GM18498 (cell line): Measurements from ENCODE around the gene FDX1.

Source experiments
- ATAC-seq: cut with Tn5 transposase; IDR thresholded peaks from one replicate; pipeline ENCODE4 v1.9.1; 2021; ENCODE audit warnings: mild to moderate bottlenecking, moderate library complexity; ENCODE audit not compliant: unreplicated experiment

FDX1 gene

DNA sequence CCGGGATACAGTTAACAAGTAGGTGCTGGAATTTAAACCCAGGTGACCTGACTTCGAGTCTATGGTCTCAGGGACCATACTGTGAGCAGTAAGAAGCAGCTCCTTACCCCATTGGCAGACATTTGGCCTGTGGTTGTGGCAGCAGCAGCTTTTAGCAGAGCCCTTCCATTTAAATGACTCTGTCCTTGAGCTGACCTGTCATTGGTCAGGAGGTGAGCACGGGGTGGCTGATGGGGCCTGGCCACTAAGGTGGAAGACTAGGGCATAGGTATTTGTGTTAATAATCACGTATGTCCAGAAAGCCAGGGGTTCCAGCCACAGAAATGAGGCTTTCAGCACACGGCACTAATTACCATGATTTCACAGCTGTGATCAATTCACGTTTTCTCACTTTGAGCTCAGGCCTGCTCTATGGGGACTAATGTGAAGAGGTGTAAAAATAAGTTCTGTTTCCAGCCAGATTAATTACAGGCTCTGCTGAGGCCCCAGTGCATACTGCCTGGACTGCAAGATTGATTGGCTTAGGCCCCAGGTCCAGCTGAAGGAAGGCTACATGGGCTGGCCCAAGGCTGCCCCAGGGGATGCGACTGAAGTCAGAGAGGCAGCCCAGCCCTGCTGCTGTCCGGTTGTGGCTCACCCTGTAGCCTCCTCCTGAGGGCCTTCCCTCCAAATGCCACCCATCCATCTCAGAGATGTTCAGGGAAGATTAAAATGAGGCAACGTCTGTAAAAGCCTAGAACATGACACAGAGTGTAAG, 76.0 kb downstream of the FDX1 start:
- ATAC-seq = no peak

DNA sequence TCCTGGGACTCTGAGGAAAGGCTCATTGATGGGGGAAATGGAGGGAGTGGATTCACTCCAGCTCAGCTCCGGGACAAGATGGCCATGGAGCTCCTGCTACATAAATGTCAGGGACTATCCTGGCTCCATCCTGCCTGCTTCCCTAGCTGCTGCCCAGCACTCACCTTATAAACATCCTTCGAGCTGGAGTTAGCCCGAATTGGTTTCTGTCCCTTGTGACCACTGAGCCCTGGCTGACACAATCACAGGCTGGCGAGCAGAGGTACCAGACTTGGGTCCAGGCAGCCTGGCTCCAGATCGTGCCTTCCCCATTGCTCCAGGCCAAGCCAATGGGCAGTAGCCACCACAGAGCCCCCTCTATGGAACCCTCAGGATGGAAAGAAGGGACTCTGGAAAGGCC, 77.6 kb downstream of the FDX1 start:
- ATAC-seq = no peak

DNA sequence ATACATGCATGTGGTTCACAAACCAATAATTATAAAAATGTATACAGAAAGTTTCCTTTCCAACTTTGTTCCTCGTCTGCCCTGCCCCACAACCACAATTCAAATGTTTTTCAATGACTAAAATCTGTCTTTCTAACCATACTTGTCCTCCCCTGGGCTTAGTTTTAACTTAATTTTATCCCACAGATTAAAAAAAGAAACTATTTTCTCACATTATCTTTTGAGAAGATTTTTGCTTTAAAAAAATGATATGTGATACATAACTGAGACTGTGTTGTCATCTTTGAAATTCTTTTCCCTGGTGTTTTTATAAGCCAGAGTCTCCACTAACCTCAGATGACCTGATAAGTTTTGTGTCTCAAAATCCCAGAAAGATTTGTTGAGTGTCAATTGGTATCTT, 79.0 kb downstream of the FDX1 start:
- no peak for ATAC-seq

DNA sequence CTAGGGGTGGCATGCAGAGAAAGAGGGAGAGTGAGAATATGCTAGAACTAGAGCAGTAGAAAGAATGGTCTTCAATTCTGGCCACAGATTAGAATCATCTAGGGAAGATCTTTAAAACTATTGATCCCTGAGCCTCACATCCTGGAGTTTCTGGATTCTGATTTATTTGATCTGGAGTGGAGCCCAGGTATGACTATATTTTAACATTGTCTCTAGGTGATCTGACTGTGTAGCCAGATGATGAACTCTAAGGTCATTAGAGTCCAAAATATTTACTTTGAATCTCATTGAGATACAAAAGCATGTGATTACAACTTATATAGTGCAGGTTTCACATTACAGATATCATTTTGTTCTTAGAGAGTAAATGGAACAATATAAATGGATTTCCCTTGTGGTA, 79.7 kb downstream of the FDX1 start:
- no peak for ATAC-seq

DNA sequence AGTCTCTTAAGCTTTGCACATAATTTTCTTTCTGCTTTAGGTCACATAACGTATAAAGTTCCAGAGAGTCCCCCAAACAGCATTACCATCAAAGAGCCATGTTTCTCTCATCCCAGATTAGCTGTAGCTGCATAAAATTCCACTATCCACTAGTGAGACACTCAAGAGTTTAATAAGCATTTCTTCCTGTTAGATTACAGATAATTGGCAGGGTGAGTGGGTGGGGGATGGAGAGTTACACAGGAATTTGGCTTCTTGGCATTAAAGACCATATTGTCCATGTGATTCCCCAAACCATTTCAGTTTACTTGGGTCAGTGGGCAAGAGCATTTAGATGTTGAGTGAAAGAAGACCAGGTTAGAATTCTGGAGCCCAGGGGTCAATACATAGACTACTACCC, 82.3 kb downstream of the FDX1 start:
- ATAC-seq = no peak

DNA sequence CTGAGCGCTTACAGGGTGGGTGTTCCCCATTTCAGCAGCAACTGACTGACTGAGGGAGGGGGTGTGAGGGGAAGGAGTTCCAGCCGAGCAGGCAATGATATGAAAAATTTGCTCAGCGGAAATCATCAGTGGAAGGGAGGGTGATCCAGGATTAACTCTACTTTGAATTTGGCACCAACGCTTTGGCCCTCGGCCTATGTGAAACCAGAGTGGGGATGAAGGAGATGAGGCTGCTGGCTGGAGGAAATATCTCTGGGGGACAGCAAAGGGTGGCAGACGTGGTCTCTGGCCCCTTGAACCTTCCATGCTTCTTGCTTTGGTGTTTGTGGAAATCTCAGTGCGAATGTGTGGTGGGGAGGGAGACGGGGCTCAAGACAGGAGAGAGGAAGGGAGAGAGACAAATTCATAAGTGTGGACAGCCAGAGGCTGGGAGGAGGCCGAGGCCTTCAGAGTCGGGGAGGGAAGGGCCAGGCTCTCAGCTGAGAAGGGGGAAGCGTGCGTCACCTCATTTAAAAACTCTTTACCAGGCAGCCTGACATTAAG, 83.6 kb downstream of the FDX1 start:
- ATAC-seq = no peak

DNA sequence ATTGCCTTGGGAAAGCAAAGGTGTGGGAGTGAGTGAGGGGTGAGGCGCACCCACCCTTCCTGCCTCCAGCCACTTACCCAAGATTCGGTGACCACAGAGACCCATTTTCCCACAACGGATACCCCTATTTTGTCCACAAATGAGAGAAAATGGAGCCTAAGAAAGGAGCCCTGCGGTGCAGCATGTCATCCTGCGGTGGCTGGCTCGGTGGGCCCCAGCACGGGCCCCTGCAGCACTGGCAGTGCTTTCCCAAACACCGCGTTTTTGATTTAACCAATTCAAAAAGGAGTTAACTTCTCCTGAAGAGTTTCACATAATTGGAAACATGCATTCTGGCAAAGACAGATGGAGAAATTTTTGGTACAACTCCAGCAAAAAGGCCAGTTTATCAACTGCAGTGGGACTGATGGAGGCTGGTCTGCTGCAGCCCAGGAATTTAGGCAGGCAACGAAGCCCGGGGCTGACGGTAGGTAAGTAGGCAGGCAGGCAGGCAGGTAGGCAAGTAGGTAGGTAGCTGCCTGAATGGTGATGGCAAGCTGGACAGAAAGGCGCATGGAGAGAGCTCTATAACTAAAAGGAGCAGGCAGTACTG, 84.2 kb downstream of the FDX1 start:
- ATAC-seq = no peak
